SU-DHL-6 (cell line): ENCODE measurements around the gene CS.
A peak's percentile ranks its signal among the peaks of the same experiment; 100 is the strongest.

ENCODE experiments used
- H2AFZ ChIP-seq: fragments of 200-600 bp; sonication (generic); 2 replicates; pipeline ENCODE4 v1.6.1; 2014; ENCODE audit warnings: low read depth, mild to moderate bottlenecking, moderate library complexity, mixed read lengths, antibody characterized with exemption, low read length; ENCODE audit not compliant: severe bottlenecking
- H3F3A ChIP-seq: fragments of 200-600 bp; shearing (Covaris generic); 2 replicates; pipeline ENCODE4 v1.6.0; 2016; ENCODE audit warnings: antibody characterized with exemption, mild to moderate bottlenecking; ENCODE audit not compliant: insufficient read depth
- H3K27ac ChIP-seq: fragments of 200-600 bp; sonication (generic); 2 replicates; pipeline ENCODE4 v1.5.1; 2016; ENCODE audit warnings: low read depth, mild to moderate bottlenecking, low read length, moderate library complexity, mixed read lengths
- H3K27me3 ChIP-seq: fragments of 200-600 bp; sonication (generic), shearing (Covaris generic); 2 replicates; pipeline ENCODE4 v1.6.0; 2014; ENCODE audit warnings: mild to moderate bottlenecking, low read length
- H3K36me3 ChIP-seq: fragments of 200-600 bp; sonication (generic); 2 replicates; pipeline ENCODE4 v1.6.1; 2014; ENCODE audit warnings: mild to moderate bottlenecking, low read length, mixed read lengths
- H3K4me2 ChIP-seq: fragments of 300-600, 200-600 bp; shearing (Covaris generic), sonication (generic); 2 replicates; pipeline ENCODE4 v1.6.0; 2014; ENCODE audit warnings: low read length, low read depth, mild to moderate bottlenecking; ENCODE audit not compliant: poor library complexity, severe bottlenecking
- H3K4me3 ChIP-seq: fragments of 200-600 bp; sonication (generic); 2 replicates; pipeline ENCODE4 v1.5.1; 2014; ENCODE audit warnings: antibody characterized with exemption, low read length, mild to moderate bottlenecking, mixed read lengths; ENCODE audit not compliant: insufficient read depth, poor library complexity, severe bottlenecking
- H3K79me2 ChIP-seq: fragments of 200-600 bp; sonication (generic); 2 replicates; pipeline ENCODE4 v1.6.1; 2014; ENCODE audit warnings: mild to moderate bottlenecking, low read length, moderate library complexity; ENCODE audit not compliant: insufficient read depth
- H3K9ac ChIP-seq: fragments of 200-600 bp; sonication (generic); 2 replicates; pipeline ENCODE4 v1.7.0; 2014; ENCODE audit warnings: mild to moderate bottlenecking, low read length
- H3K9me2 ChIP-seq: fragments of 200-600 bp; sonication (generic); replicated peaks from 2 replicates; pipeline ENCODE4 v1.6.1; 2014; ENCODE audit warnings: low read length; ENCODE audit not compliant: insufficient read depth
- H3K9me3 ChIP-seq: fragments of 200-600 bp; sonication (generic); 2 replicates; pipeline ENCODE4 v1.6.1; 2014; ENCODE audit warnings: low read length, mixed read lengths; ENCODE audit not compliant: insufficient read depth
- H4K20me1 ChIP-seq: fragments of 200-600 bp; sonication (generic); 2 replicates; pipeline ENCODE4 v1.6.1; 2014; ENCODE audit warnings: low read depth, mild to moderate bottlenecking, antibody characterized with exemption, low read length, moderate library complexity, mixed read lengths
- CTCF ChIP-seq: fragments of 200-600 bp; sonication (generic); IDR thresholded peaks from one replicate; pipeline ENCODE4 v1.5.1; 2017; ENCODE audit warnings: antibody characterized with exemption, mild to moderate bottlenecking, low read length, moderate library complexity; ENCODE audit not compliant: insufficient read depth, poor library complexity, severe bottlenecking
- EZH2phosphoT487 ChIP-seq: fragments of 200-600 bp; sonication (generic), shearing (Covaris generic); conservative IDR thresholded peaks from 2 replicates; pipeline ENCODE4 v1.6.1; 2018; ENCODE audit warnings: mild to moderate bottlenecking, antibody characterized with exemption, low read length, moderate library complexity, mixed read lengths

The CS gene

GRCh38 chr12:56258068-56258819 is 41.9 kb downstream of the CS start, which contains the start of gene ANKRD52:
ANKRD52 (minus strand) TSS chr12:56258384; CDS start chr12:56258269, 115 bp downstream.
- Histone ChIP-seq H3K79me2 (peaks cover 10% of the 10 kb centered on the region; the same call in 1 of the 2 replicates), H3K27me3 (no peaks in the 10 kb centered on the region), H3F3A (peaks cover 3% of the 10 kb centered on the region; the same call in 1 of the 2 replicates), H3K9me2 (no peaks in the 10 kb centered on the region), H3K4me2 (peak within 1 kb of the TSS; percentile 94), H3K27ac (peak within 1 kb of the TSS; percentile 13), H3K9ac (peak within 1 kb of the TSS; percentile 73), H3K4me3 (peak within 1 kb of the TSS; percentile 66), H2AFZ (peak within 1 kb of the TSS; percentile 99), H4K20me1 (no peaks in the 10 kb centered on the region), H3K9me3 (no peaks in the 10 kb centered on the region), H3K36me3 (no peaks in the 10 kb centered on the region)
- TF ChIP-seq EZH2phosphoT487 (no peak), CTCF (peak; percentile 53)

- H2AFZ ChIP-seq, result peak overlapping the region; percentile 45
- peaks cover 10% of the 10 kb centered on the region; the same call in 1 of the 2 replicates for H3K79me2 ChIP-seq
These were observed 42.6 kb downstream of the CS start for GRCh38 chr12:56257491-56258067.

DNA sequence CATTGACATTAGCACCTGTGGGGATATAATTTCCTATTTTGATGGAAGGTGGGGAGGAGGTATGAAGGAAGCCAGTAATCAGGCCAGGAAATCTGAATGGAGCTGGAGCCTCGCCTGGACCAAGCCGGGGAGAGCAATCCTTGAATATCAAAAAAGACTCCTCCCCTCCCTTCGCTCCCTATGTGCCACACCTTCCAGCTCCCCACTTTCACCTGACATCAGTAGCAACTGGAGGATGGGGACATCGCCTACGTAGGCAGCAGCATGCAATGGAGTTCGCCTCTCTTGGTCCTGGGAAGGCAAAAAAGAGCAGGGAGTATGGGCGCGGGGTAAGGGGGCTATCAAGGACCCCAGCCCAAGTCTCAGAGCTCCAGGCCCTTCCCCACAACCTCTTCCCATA is 43.1 kb downstream of the CS start:
- H3K27me3 ChIP-seq, result no peaks in the 10 kb centered on the region
- H3K9me3 ChIP-seq, result no peaks in the 10 kb centered on the region
- no peaks in the 10 kb centered on the region for H4K20me1 ChIP-seq
- H3K4me3 ChIP-seq, result peak overlapping the region; percentile 66
- no peak for TF ChIP-seq CTCF
- no peak for TF ChIP-seq EZH2phosphoT487
- no peaks in the 10 kb centered on the region for H3K9me2 ChIP-seq
- peaks cover 3% of the 10 kb centered on the region; the same call in 1 of the 2 replicates for H3F3A ChIP-seq
- no peak overlapping the region for H3K27ac ChIP-seq
- H3K4me2 ChIP-seq, result peak overlapping the region; percentile 70
- no peaks in the 10 kb centered on the region for H3K36me3 ChIP-seq
- peak overlapping the region; percentile 73 for H3K9ac ChIP-seq
- H2AFZ ChIP-seq, result no peak overlapping the region
- peaks cover 10% of the 10 kb centered on the region; the same call in 1 of the 2 replicates for H3K79me2 ChIP-seq

More at GRCh38 chr12:56257491-56258067, 42.6 kb downstream of the CS start:
- no peaks in the 10 kb centered on the region for H3K36me3 ChIP-seq
- H3K9me2 ChIP-seq, result no peaks in the 10 kb centered on the region
- H3K9me3 ChIP-seq, result no peaks in the 10 kb centered on the region
- H3K27ac ChIP-seq, result peak overlapping the region; percentile 13
- H3F3A ChIP-seq, result peaks cover 3% of the 10 kb centered on the region; the same call in 1 of the 2 replicates
- peak overlapping the region; percentile 70 for H3K4me2 ChIP-seq
- no peaks in the 10 kb centered on the region for H4K20me1 ChIP-seq
- H3K27me3 ChIP-seq, result no peaks in the 10 kb centered on the region
- TF ChIP-seq CTCF (no peak), EZH2phosphoT487 (no peak)
- H3K4me3 ChIP-seq, result peak overlapping the region; percentile 66
- peak overlapping the region; percentile 73 for H3K9ac ChIP-seq
